COLO829 (cell line): ENCODE data around the gene HADH.

Source experiments
- DNase-seq: peaks from one replicate; pipeline ENCODE4 v3.0.0; 2012; ENCODE audit warnings: low spot score

HADH gene

DNA sequence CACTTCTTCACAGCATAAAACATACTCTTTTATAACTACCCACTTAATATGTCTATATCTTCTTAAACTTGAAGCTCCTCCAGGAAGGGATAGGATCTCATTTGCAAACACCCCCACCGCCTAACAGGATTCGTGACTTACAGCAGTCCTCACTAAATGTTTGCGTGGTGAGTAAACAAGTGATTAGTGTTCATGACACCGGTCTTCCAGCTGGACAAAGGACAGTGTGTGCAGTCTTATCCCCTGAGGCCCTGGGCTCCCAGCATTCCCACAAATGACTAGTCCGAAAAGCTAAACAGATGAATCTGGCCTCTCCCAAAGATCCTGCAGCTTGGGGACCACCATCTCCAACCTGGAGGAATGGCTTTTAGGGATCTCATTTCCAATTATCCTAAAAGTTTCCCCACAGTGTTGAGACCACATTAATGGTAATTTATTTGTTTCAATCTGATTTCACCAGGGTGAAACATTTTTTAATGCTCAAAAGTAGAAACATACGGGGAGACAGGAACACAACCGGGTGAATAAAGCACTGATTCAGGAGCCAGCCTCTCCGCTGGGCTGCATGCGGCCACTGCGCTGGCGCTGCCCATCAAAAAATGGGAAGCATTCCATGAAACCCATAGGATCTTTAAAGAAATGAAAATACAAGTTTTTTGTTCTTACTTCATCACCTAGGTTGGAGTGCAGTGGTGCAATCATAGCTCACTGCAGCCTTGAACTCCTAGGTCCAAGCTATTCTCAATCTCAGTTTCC, 69.2 kb downstream of the HADH start:
- DNase-seq = peak; percentile 99

DNA sequence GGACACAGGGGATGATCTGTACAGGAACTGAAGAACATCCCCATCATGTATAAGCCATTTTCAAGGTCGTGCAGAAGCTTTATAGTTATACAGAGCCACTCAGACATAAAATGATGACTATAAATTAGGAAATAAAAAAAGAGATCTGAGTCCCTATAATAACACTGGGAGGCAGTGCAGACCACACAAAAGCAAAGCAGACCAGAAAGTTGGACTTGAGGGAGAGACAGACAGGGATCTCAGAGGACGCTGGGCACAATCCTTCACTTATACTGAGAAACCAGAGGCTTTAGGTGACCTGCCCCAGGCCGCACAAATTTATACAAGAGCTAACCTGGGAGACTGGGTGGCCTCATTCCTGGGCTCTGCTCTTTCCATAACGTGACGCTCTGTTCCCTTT, 70.5 kb downstream of the HADH start:
- DNase-seq = peak; percentile 80

DNA sequence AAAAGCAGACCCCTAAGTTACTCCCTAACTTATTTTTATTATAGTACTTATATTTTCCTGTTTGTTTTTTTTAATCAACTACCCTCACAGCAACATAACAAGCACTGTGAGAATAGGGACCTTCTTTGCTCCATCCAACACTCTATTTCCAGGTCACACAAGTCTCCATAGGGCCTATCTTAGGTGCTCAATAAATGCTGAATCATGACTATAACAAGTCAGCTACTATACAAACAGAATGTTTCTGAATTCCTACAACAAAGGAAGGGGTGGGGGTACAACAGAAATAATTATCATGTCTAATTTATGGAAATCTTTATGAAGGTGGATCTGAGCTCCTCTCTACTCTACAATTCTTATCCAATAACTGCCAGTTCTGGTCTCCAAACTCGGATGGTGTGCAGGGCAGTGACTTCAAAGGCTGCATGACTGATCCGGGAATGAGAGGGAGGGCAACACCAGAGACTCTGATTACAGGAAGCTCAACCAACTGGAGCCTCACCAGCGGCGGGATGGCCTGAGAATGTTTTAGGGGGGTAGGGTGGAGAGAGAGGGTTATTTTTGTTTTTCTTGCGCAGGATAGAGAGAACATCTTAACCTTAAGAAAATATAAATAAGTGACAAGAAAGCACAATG, 71.1 kb downstream of the HADH start:
- DNase-seq = peak; percentile 41

GRCh38 chr4:108068442-108068841, 78.8 kb downstream of the HADH start:
- DNase-seq = no peak

DNA sequence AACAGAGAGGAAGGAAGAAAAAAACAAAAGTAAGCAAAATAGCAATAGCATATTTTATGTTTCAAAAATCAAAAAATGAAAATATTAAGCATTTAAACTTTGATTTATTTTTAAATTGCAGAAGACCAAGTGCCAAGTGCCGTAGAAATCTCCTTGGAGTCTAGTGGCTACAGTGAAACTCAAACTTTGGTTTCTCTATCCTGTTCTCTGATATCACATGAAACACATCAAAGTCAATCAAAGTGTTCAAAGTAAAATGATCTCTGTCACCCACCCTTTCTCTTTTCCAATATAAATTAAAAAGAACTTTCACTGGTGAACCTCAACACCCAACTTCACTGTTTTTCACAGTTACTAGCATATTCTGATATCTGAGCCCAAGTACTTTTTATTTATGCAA, 81.1 kb downstream of the HADH start:
- DNase-seq = no peak

DNA sequence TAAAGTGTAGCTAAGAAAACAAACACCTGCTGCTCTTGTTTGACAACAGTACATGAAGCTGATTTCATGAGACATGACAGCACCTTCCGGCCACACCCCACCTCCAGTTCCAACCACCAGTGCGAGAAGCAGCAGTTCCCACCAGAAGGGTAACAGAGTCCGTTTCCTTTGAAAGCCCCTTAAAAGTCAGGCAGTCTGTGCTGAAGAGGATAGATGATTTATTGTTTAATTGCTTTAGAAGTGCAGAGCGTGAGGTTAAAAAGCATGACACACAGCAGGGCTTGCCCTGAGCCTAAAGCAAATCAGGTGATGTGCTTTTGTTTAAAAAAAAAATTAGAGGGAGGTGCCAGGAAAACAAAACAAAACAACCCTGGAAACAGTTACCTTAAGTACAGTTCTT, 82.6 kb downstream of the HADH start:
- DNase-seq = no peak

DNA sequence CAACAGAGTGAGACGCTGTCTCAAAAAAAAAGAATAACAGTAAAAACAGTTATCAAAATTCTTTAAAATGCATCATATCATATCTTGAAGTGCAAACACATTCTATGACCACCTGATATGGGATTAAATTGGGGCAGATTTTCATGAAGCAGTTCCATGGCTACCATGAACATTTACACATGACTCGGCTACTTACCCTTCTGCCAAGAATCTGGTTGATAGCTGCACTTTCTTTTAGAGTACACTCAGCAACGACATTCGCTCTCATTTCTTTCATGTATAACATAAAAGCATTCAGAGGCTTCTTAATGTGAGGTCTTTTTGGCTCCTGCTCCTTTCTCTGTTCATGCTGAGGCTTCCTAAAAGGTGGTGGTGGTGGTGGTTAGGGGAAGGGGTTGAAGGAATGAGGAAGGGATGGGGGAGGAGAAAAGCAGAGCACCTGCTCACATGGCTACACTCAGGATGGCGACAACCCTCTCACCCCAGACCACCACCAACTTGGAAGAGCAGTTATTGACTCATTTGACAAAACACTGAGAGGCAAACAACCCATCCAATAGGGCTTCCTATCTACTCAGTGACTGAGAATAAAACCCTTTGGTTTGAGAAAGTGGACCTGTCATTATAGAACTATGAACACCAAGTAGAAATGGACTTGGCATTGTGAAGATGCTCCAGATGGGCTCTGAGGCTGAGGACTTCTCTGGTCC, 88.5 kb downstream of the HADH start:
- no peak for DNase-seq

- DNase-seq = no peak
These were observed 91.1 kb downstream of the HADH start for GRCh38 chr4:108080747-108081146.

- no peak for DNase-seq
These were observed 91.6 kb downstream of the HADH start for GRCh38 chr4:108081256-108081655.
